ENCODE data around the gene XIRP2.

- TF ChIP-seq RFX5 (IDR thresholded peaks at IDR 0.05; ENCODE audit: borderline replicate concordance, low read depth, low read length) (no peak), POLR2A (IDR thresholded peaks at IDR 0.05; ENCODE audit: control extremely low read depth in 1 of 2, low read depth in 2 of 2, low read length in 2 of 2) (no peak), MAFK (IDR thresholded peaks at IDR 0.05; ENCODE audit: low read depth, low read length) (no peak), EZH2 (IDR thresholded peaks at IDR 0.05; ENCODE audit: low read depth, low read length, severe bottlenecking) (no peak), TCF12 (IDR thresholded peaks at IDR 0.05; ENCODE audit: low read depth, low read length) (no peak)
- TF ChIP-seq, protein P1, sequence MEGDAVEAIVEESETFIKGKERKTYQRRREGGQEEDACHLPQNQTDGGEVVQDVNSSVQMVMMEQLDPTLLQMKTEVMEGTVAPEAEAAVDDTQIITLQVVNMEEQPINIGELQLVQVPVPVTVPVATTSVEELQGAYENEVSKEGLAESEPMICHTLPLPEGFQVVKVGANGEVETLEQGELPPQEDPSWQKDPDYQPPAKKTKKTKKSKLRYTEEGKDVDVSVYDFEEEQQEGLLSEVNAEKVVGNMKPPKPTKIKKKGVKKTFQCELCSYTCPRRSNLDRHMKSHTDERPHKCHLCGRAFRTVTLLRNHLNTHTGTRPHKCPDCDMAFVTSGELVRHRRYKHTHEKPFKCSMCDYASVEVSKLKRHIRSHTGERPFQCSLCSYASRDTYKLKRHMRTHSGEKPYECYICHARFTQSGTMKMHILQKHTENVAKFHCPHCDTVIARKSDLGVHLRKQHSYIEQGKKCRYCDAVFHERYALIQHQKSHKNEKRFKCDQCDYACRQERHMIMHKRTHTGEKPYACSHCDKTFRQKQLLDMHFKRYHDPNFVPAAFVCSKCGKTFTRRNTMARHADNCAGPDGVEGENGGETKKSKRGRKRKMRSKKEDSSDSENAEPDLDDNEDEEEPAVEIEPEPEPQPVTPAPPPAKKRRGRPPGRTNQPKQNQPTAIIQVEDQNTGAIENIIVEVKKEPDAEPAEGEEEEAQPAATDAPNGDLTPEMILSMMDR (IDR thresholded peaks at IDR 0.05; ENCODE audit: control extremely low read depth in 1 of 3, insufficient read depth in 1 of 3, low read depth in 1 of 3, low read length in 3 of 3), result no peak
Observed at GRCh38 chr2:166994588-166995336, 106.5 kb downstream of the XIRP2 start.

All from H1 (cell line).